GM12891 (cell line): ENCODE measurements around the gene ADIG.

Source experiments
- POLR2A ChIP-seq: IDR thresholded peaks from 2 replicates; pipeline ENCODE4 v1.6.1; 2011; ENCODE audit warnings: low read depth, low read length, control low read depth
- POLR2AphosphoS5 ChIP-seq: IDR thresholded peaks from 2 replicates; pipeline ENCODE4 v1.6.1; 2011; ENCODE audit warnings: low read depth, low read length, control low read depth
- TAF1 ChIP-seq: IDR thresholded peaks from 2 replicates; pipeline ENCODE4 v1.6.1; 2011; ENCODE audit warnings: low read depth, low read length, control low read depth

DNA sequence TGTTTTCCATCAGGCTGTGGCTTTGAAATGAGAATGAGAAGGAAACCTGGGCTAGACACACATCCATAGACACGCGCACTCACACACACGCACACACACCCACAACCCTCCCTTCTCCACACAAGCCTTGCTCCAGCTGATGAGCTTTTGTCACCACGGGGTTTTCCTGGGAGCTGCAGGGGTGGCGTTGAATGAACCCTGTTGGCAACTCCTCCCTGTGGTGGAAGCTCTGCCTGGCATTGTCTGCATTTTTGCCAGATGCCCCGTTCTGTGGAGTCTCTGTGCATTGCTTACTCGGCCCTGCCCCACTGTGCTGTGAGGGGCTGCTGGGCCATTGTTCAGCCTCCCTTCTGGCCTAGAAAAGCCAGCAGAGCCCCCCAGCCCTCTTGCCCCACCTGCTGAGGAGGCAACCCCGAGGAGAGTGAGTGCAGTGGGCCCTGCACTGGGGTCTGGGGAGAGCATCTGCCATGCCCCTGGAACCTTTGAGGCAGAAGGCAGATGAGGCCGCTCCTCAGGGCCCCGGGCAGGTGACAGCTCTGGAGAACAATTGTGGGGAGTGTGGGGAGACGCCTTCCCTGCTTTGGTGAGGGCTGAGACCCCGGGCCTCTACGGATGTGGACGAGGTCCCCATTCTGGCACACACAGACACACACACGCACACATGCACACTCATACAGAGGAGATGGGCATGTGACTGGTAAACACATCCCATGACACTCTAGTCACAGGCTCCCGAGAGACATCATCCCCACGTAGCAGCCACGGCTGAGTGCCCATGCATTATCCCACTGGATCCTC lies 9.9 kb downstream of the ADIG start:
- TF ChIP-seq TAF1 (no peak), POLR2A (no peak), POLR2AphosphoS5 (no peak)
